GM12878 (cell line): ENCODE data around the gene MCM9. TPM values are rescaled to one million over a fixed set of nuclear protein-coding genes. Genes with fewer than 3 reads are reported as not detected.

Source experiments
- ATAC-seq: fragments of 200-7000 bp; cut with Tn5 transposase; 3 replicates; pipeline ENCODE4 v1.9.1; 2020; ENCODE audit warnings: mild to moderate bottlenecking, moderate library complexity
- BruUV-seq: library from RNA; stranded (reverse); fragments of 400-500 nt; replicated peaks from 2 replicates; lab custom pipeline; 2021; lab: Mats Ljungman, UMichigan
- CTCF ChIA-PET: fragments of 300-600 bp; sonication (Branson Sonifier 250); formaldehyde crosslinking; extraction: SDS; loops from one replicate; lab custom pipeline; 2021; ENCODE audit warnings: inconsistent platforms; lab: Yijun Ruan, JAX
- POLR2A ChIA-PET: fragments of 350-600 bp; formaldehyde crosslinking; extraction: SDS; loops from one replicate; lab custom pipeline; 2021; ENCODE audit warnings: inconsistent platforms; lab: Charles Lee
- RAD21 ChIA-PET: fragments of 300-600 bp; sonication (Branson Sonifier 250); formaldehyde crosslinking; loops from one replicate; lab custom pipeline; 2023; ENCODE audit warnings: antibody characterized with exemption; ENCODE audit not compliant: unreplicated experiment; lab: Charles Lee
- SMC1A ChIA-PET: fragments of 300-600 bp; sonication (Branson Sonifier 250); formaldehyde crosslinking; loops from one replicate; lab custom pipeline; 2023; ENCODE audit not compliant: unreplicated experiment, uncharacterized antibody; lab: Charles Lee
- DNase-seq: peaks from one replicate; pipeline ENCODE4 v3.0.0-alpha.2; 2011; ENCODE audit warnings: low read depth, low spot score
- FAIRE-seq: peaks from 3 replicates; lab custom pipeline; 2011; peaks lifted over from hg19 to GRCh38; lab: Jason Lieb, UNC
- H2AFZ ChIP-seq: 2 replicates; pipeline ENCODE4 v1.6.0; 2011; ENCODE audit warnings: low read depth, low read length, control low read depth; ENCODE audit not compliant: control insufficient read depth
- H3K27ac ChIP-seq: 2 replicates; pipeline ENCODE4 v1.5.1; 2011; ENCODE audit warnings: control low read depth; ENCODE audit not compliant: control insufficient read depth, insufficient read depth
- H3K27me3 ChIP-seq, 2 experiments: replicated peaks in 1 of 2; 2 replicates each; pipeline versions ENCODE4 v1.6.0 to v1.6.1; 2011; ENCODE audit warnings: low read length in 1 of 2; ENCODE audit not compliant: control insufficient read depth in 2 of 2, insufficient read depth in 2 of 2
- H3K36me3 ChIP-seq, 2 experiments: 2 replicates each; pipeline ENCODE4 v1.5.1; 2011; ENCODE audit warnings: low read length in 1 of 2; ENCODE audit not compliant: control insufficient read depth in 2 of 2, insufficient read depth in 2 of 2
- H3K4me1 ChIP-seq: 2 replicates; pipeline ENCODE4 v1.6.1; 2011; ENCODE audit warnings: mild to moderate bottlenecking, low read length, moderate library complexity, mixed read lengths; ENCODE audit not compliant: control insufficient read depth, insufficient read depth
- H3K4me2 ChIP-seq: 2 replicates; pipeline ENCODE4 v1.6.0; 2011; ENCODE audit warnings: control low read depth; ENCODE audit not compliant: control insufficient read depth, insufficient read depth
- H3K4me3 ChIP-seq: fragments of 200-600 bp; sonication (generic); 2 replicates; pipeline ENCODE4 v1.5.1; 2016
- H3K79me2 ChIP-seq: 2 replicates; pipeline ENCODE4 v1.6.0; 2011; ENCODE audit warnings: low read length; ENCODE audit not compliant: control insufficient read depth, insufficient read depth
- H3K9ac ChIP-seq: 2 replicates; pipeline ENCODE4 v1.8.0; 2011; ENCODE audit warnings: low read length, control low read depth, mixed read lengths; ENCODE audit not compliant: control insufficient read depth, insufficient read depth
- H3K9me3 ChIP-seq: replicated peaks from 3 replicates; pipeline ENCODE4 v1.5.1; 2011; ENCODE audit warnings: mild to moderate bottlenecking, low read length; ENCODE audit not compliant: control insufficient read depth, insufficient read depth
- H4K20me1 ChIP-seq: 2 replicates; pipeline ENCODE4 v1.6.0; 2011; ENCODE audit not compliant: control insufficient read depth, insufficient read depth
- ETV6 ChIP-seq, 2 experiments: fragments of 450-650 bp in 1 of 2; IDR thresholded peaks in 1 of 2; conservative IDR thresholded peaks in 1 of 2; 2 replicates each; pipeline ENCODE4 v1.6.1; 2014; ENCODE audit warnings: antibody characterized with exemption in 1 of 2, borderline replicate concordance in 1 of 2, low read depth in 1 of 2, mild to moderate bottlenecking in 1 of 2, moderate library complexity in 1 of 2
- JUND ChIP-seq: IDR thresholded peaks from 2 replicates; pipeline ENCODE4 v1.6.1; 2012; ENCODE audit warnings: low read depth, mild to moderate bottlenecking, low read length, improper control_type of control experiment, moderate library complexity
- KLF5 ChIP-seq: fragments of 450-650 bp; IDR thresholded peaks from 2 replicates; pipeline ENCODE4 v1.6.1; 2014; ENCODE audit warnings: mild to moderate bottlenecking; ENCODE audit not compliant: partially characterized antibody
- MLLT1 ChIP-seq: fragments of 450-650 bp; IDR thresholded peaks from 2 replicates; pipeline ENCODE4 v1.6.1; 2016; ENCODE audit warnings: mild to moderate bottlenecking
- NBN ChIP-seq: fragments of 450-650 bp; IDR thresholded peaks from 2 replicates; pipeline ENCODE4 v1.6.1; 2016
- PBX3 ChIP-seq: IDR thresholded peaks from 2 replicates; pipeline ENCODE4 v1.6.1; 2011; ENCODE audit warnings: mild to moderate bottlenecking, low read depth, low read length, moderate library complexity; ENCODE audit not compliant: insufficient replicate concordance
- RUNX3 ChIP-seq: IDR thresholded peaks from 2 replicates; pipeline ENCODE4 v1.6.1; 2012; ENCODE audit warnings: low read length, inconsistent platforms
- WGBS: methylation state at CpG from one replicate; pipeline ENCODE4 v1.1.6; 2016; ENCODE audit warnings: low lambda C conversion rate; ENCODE audit not compliant: insufficient replicate concordance, insufficient coverage; ENCODE audit errors: missing lambda C conversion rate; 5-methylcytosine and 5-hydroxymethylcytosine counted together
- in situ Hi-C: fragments of 300-500 bp; cut with MboI; formaldehyde crosslinking; loops from 9 replicates; pipeline ENCODE4 v1.14.3; 2018; ENCODE audit warnings: mixed read lengths
- intact Hi-C: fragments of 100-400 bp; cut with micrococcal nuclease; formaldehyde crosslinking; loops from one replicate; pipeline ENCODE4 v1.14.2; 2022; ENCODE audit not compliant: unreplicated experiment
- polyA plus RNA-seq, 11 experiments: library from polyadenylated mRNA; depleted of rRNA in 4 of 11; unstranded in 6 of 11; stranded (reverse) in 5 of 11; fragments of >200 nt; fragmentation: Nextera tagmentation in 4 of 11; fragmentation: Illumina TruSeq in 1 of 11; extraction: Ambion mirVana in 4 of 11; extraction: Trizol in 1 of 11; gene quantifications; 1 replicate in 1 of 11; 2 replicates in 10 of 11; pipeline versions ENCODE4 v1.2.1 to v1.2.3, GENCODE V29; 2011 to 2016; ENCODE audit warnings: inconsistent platforms in 2 of 11, missing spikeins in 2 of 11, low read depth in 1 of 11
- total RNA-seq, 4 experiments: library from RNA; depleted of rRNA in 3 of 4; stranded (reverse); fragments of >200 nt in 3 of 4; fragmentation: Illumina TruSeq in 1 of 4; extraction: Trizol in 1 of 4; gene quantifications; 2 replicates each; pipeline versions ENCODE4 v1.2.1 to v1.2.3, GENCODE V29; 2013 to 2021

Gene MCM9
- total and polyA plus RNA-seq, 10 of the 15 experiments (the other 5 are each of a cell fraction or from before 2014, with no cell fraction given), result 3.4 to 18.5 (median 9.7) TPM

- 86% methylated on average over 3 of the region's 3 CpGs for WGBS
- no peak for ATAC-seq
- Histone ChIP-seq H3K4me3 (no peak overlapping the region), H4K20me1 (no peaks in the 10 kb centered on the region), H3K9me3 (no peaks in the 10 kb centered on the region), H3K27me3 (no peaks in the 10 kb centered on the region; a peak in 1 of 4 replicates), H3K4me1 (no peaks in the 10 kb centered on the region), H2AFZ (no peak overlapping the region), H3K9ac (no peak overlapping the region), H3K36me3 (no peaks in the 10 kb centered on the region), H3K79me2 (no peaks in the 10 kb centered on the region), H3K27ac (no peak overlapping the region), H3K4me2 (no peak overlapping the region)
- ChIA-PET RAD21 (no interaction called here), CTCF (interaction anchor here (1.0 to 2.0 kb wide), 2 partner anchors 11 to 204 kb away, joined by 3 to 6 read pairs; no protein-coding TSS in a partner anchor), POLR2A (no interaction called here), SMC1A (interaction anchor here (1.1 kb wide), 1 partner anchor 32 kb away, joined by 3 read pairs; no protein-coding TSS in a partner anchor)
- no peak for TF ChIP-seq MLLT1
- no peak for TF ChIP-seq PBX3
- TF ChIP-seq NBN, result no peak
- no peak for TF ChIP-seq KLF5
- no peak for TF ChIP-seq JUND
- no peak for TF ChIP-seq ETV6 (conservative IDR thresholded peaks at IDR 0.05 in 1 of 2, IDR thresholded peaks at IDR 0.05 in 1 of 2; ENCODE audit: borderline replicate concordance in 1 of 2, low read depth in 1 of 2)
- no peak for TF ChIP-seq RUNX3
- no peak for FAIRE-seq
- BruUV-seq, result no TSS peak
- intact Hi-C loops, result no loop called here
- in situ Hi-C loops, result no loop called here
- DNase-seq, result no peak
These were observed 166.0 kb downstream of the MCM9 start for GRCh38 chr6:118768904-118769325.
